ENCODE data around the gene SLC49A3. TPM values are rescaled to one million over a fixed set of nuclear protein-coding genes. Genes with fewer than 3 reads are reported as not detected.

Gene SLC49A3
- total and polyA plus RNA-seq, 2 of the 13 experiments (the other 11 are each of a cell fraction or from before 2014, with no cell fraction given) = 0.07 to 0.17 TPM

DNA sequence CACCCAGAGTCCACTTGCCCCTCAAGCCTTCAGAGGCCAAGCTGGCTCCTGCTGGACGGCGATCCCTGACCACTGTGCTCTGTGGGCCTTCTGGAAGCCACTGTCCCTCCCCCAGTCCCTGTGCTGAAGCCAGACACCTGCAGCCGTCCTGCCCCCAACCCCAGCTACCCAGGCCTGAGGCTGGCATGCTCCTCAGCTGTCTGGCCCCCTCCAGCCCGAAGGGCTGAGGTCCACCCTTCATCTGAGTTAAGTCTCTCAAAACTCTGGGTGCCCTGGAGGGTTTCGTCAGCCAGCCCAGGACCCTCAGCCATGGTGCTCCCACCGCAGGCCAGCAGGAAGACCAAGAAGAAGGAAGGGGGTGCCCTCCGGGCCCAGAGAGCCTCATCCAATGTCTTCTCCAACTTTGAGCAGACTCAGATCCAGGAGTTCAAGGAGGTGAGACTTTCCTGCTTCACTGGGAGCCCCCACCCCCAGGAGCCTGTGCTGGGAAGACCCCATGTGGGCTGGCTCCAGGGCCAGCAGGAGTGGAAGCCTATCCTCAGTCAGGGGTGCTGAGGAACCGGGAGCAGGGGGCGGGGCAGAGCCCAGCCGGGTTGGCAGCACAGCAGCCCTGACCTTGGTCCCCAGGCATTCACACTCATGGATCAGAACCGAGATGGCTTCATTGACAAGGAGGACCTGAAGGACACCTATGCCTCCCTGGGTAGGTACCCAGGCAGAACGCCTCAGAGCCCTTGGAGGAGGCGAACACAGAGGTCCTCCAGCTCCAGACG lies 10.4 kb downstream of the SLC49A3 start:
- BruUV-seq (replicated peaks) = no TSS peak
- DNase-seq (ENCODE audit: low spot score) = no peak
- Histone ChIP-seq H2AFZ (ENCODE audit: low read length) (no peak overlapping the region), H3K4me1 (ENCODE audit: insufficient read depth, low read length) (peaks cover 77% of the 10 kb centered on the region), H3K27ac (ENCODE audit: extremely low read length, insufficient read depth, low read length) (no peak overlapping the region), H3K4me2 (ENCODE audit: low read depth, low read length) (peak overlapping the region; percentile 91), H3K9me3 (ENCODE audit: low read length) (no peaks in the 10 kb centered on the region), H3K9ac (ENCODE audit: insufficient read depth, low read depth, low read length) (peak overlapping the region; percentile 50; the same call in 1 of the 2 replicates), H3K36me3 (replicated peaks in 1 of 2; ENCODE audit: control insufficient read depth in 1 of 2, insufficient read depth in 2 of 2, low read length in 2 of 2) (no peaks in the 10 kb centered on the region), H3K27me3 (ENCODE audit: control insufficient read depth in 1 of 2, insufficient read depth in 2 of 2, low read length in 2 of 2) (no peaks in the 10 kb centered on the region), H4K20me1 (ENCODE audit: insufficient read depth, low read length) (no peaks in the 10 kb centered on the region), H3K79me2 (ENCODE audit: insufficient read depth, low read length) (peaks cover 10% of the 10 kb centered on the region), H3K4me3 (replicated peaks in 1 of 3; ENCODE audit: insufficient read depth in 1 of 3, low read depth in 2 of 3, low read length in 3 of 3) (peak overlapping the region in 2 of 3 experiments; percentile 33 to 62; a peak in 4 of 6 replicates)
- in situ Hi-C loops (cut with HindIII; ENCODE audit: extremely low pct_ligation_motif_present, low pct_unique_long_range_greater_than_20kb) (no loop called here), intact Hi-C loops (cut with micrococcal nuclease; ENCODE audit: unreplicated experiment) (loop anchor here (10.0 kb wide), 1 partner anchor 204 kb away; no protein-coding TSS in a partner anchor)
- ChIA-PET CTCF (ENCODE audit: low intra/inter-chr PET ratio, low total read pairs) (no interaction called here), POLR2A (interaction anchor here (1.0 to 1.5 kb wide), 3 partner anchors 9 to 22 kb away, joined by 3 to 7 read pairs (median 3); no protein-coding TSS in a partner anchor)
- FAIRE-seq = no peak
- WGBS (ENCODE audit: low lambda C conversion rate) = 32% methylated on average over 8 of the region's 14 CpGs
- ATAC-seq = no peak
- TF ChIP-seq SRY (CRISPR knock-in tag; IDR thresholded peaks at IDR 0.05) = no peak
- TF ChIP-seq MAZ (IDR thresholded peaks at IDR 0.05; ENCODE audit: borderline replicate concordance, low read depth, low read length) = no peak
- TF ChIP-seq MAZ (CRISPR knock-in tag; IDR thresholded peaks at IDR 0.05; ENCODE audit: low read depth) = 0 out of 2 replicates have a peak, but pooled peaks have one; percentile 44
- TF ChIP-seq NONO (IDR thresholded peaks at IDR 0.05) = no peak
- TF ChIP-seq NONO (CRISPR knock-in tag; conservative IDR thresholded peaks at IDR 0.05) = 0 out of 2 replicates have a peak, but pooled peaks have one; percentile 46
- TF ChIP-seq, protein P1, sequence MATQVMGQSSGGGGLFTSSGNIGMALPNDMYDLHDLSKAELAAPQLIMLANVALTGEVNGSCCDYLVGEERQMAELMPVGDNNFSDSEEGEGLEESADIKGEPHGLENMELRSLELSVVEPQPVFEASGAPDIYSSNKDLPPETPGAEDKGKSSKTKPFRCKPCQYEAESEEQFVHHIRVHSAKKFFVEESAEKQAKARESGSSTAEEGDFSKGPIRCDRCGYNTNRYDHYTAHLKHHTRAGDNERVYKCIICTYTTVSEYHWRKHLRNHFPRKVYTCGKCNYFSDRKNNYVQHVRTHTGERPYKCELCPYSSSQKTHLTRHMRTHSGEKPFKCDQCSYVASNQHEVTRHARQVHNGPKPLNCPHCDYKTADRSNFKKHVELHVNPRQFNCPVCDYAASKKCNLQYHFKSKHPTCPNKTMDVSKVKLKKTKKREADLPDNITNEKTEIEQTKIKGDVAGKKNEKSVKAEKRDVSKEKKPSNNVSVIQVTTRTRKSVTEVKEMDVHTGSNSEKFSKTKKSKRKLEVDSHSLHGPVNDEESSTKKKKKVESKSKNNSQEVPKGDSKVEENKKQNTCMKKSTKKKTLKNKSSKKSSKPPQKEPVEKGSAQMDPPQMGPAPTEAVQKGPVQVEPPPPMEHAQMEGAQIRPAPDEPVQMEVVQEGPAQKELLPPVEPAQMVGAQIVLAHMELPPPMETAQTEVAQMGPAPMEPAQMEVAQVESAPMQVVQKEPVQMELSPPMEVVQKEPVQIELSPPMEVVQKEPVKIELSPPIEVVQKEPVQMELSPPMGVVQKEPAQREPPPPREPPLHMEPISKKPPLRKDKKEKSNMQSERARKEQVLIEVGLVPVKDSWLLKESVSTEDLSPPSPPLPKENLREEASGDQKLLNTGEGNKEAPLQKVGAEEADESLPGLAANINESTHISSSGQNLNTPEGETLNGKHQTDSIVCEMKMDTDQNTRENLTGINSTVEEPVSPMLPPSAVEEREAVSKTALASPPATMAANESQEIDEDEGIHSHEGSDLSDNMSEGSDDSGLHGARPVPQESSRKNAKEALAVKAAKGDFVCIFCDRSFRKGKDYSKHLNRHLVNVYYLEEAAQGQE (IDR thresholded peaks at IDR 0.05; ENCODE audit: borderline replicate concordance in 1 of 2, low read depth in 1 of 2, low read length in 2 of 2) = no peak
- TF ChIP-seq AKAP8 (CRISPR knock-in tag; IDR thresholded peaks at IDR 0.05) = 0 out of 2 replicates have a peak, but pooled peaks have one; percentile 4
- 0 out of 2 replicates have a peak, but pooled peaks have one; percentile 33 for TF ChIP-seq ZNF83 (CRISPR knock-in tag; IDR thresholded peaks at IDR 0.05; ENCODE audit: borderline replicate concordance)
- peak; percentile 87 for TF ChIP-seq ZNF12 (CRISPR knock-in tag; IDR thresholded peaks at IDR 0.05)
- TF ChIP-seq, protein P2, sequence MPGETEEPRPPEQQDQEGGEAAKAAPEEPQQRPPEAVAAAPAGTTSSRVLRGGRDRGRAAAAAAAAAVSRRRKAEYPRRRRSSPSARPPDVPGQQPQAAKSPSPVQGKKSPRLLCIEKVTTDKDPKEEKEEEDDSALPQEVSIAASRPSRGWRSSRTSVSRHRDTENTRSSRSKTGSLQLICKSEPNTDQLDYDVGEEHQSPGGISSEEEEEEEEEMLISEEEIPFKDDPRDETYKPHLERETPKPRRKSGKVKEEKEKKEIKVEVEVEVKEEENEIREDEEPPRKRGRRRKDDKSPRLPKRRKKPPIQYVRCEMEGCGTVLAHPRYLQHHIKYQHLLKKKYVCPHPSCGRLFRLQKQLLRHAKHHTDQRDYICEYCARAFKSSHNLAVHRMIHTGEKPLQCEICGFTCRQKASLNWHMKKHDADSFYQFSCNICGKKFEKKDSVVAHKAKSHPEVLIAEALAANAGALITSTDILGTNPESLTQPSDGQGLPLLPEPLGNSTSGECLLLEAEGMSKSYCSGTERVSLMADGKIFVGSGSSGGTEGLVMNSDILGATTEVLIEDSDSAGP (CRISPR knock-in tag; IDR thresholded peaks at IDR 0.05; ENCODE audit: borderline replicate concordance) = 0 out of 2 replicates have a peak, but pooled peaks have one; percentile 21
- TF ChIP-seq RFX5 (IDR thresholded peaks at IDR 0.05; ENCODE audit: low read depth, low read length) = 0 out of 2 replicates have a peak, but pooled peaks have one; percentile 2
- no peak for TF ChIP-seq ZNF547 (CRISPR knock-in tag; IDR thresholded peaks at IDR 0.05)
